Omental fat pad (tissue), 4 donors: ENCODE results near the gene ITPRIP. TPM values are rescaled to one million over a fixed set of nuclear protein-coding genes. Genes with fewer than 3 reads are reported as not detected.

Source experiments
- ATAC-seq: fragments of 150-250 bp; one replicate; pipeline ENCODE4 v1.9.1; 2016; ENCODE audit warnings: mild to moderate bottlenecking, moderate library complexity; ENCODE audit not compliant: low FRiP score
- DNase-seq: peaks from one replicate; pipeline ENCODE4 v3.0.0-alpha.2; 2019; ENCODE audit warnings: low spot score
- total RNA-seq, 4 donors: library from RNA; depleted of rRNA; stranded (reverse); fragments of >200 nt; gene quantifications; one replicate each; pipeline ENCODE4 v1.1.0, GENCODE V29; 2016
- TF ChIP-seq, protein P1 (sequence below), 3 donors: fragments of 450-650 bp; IDR thresholded peaks; one replicate each; pipeline ENCODE4 v1.5.1; 2016 to 2017; ENCODE audit warnings: antibody characterized with exemption in 3 of 3, mild to moderate bottlenecking in 3 of 3, moderate library complexity in 2 of 3

The ITPRIP gene
- total RNA-seq, 4 donors from 2014 or later: 23.4 to 66.2 (median 49.9) TPM

DNA sequence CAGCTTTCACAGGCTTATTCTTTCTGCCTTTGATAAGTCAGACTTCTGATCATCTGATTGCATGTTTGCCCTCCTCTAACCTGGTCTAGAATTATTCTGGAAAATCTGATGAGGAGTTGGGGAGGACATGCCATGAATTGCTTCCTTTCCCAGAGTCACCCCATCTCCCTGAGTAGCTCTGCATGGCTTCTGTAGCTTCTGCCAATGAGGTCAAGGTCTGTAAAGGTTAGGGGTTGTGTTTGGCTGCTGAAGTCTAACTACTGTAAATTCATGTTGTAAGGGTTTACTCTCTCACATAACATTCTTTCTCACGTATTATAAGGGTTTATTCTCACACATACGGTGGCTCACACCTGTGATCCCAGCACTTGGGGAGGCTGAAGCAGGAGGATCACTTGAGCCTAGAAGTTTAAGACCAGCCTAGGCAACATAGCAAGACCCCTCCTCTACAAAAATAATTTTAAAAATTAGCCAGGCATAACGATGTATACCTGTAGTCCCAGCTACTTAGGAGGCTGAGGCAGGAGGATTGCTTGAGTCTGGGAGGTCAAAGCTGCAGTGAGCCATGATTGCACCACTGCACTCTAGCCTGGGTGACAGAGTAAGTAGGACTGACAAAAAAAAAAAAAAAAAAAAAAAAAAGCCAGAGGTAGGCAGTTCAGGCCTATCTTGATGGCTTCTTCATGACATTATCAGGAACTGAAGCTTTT is 58.6 kb downstream of the ITPRIP start:
- TF ChIP-seq, protein P1, sequence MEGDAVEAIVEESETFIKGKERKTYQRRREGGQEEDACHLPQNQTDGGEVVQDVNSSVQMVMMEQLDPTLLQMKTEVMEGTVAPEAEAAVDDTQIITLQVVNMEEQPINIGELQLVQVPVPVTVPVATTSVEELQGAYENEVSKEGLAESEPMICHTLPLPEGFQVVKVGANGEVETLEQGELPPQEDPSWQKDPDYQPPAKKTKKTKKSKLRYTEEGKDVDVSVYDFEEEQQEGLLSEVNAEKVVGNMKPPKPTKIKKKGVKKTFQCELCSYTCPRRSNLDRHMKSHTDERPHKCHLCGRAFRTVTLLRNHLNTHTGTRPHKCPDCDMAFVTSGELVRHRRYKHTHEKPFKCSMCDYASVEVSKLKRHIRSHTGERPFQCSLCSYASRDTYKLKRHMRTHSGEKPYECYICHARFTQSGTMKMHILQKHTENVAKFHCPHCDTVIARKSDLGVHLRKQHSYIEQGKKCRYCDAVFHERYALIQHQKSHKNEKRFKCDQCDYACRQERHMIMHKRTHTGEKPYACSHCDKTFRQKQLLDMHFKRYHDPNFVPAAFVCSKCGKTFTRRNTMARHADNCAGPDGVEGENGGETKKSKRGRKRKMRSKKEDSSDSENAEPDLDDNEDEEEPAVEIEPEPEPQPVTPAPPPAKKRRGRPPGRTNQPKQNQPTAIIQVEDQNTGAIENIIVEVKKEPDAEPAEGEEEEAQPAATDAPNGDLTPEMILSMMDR (IDR thresholded peaks at IDR 0.05): no peak
- ATAC-seq (no peak), DNase-seq (no peak)

DNA sequence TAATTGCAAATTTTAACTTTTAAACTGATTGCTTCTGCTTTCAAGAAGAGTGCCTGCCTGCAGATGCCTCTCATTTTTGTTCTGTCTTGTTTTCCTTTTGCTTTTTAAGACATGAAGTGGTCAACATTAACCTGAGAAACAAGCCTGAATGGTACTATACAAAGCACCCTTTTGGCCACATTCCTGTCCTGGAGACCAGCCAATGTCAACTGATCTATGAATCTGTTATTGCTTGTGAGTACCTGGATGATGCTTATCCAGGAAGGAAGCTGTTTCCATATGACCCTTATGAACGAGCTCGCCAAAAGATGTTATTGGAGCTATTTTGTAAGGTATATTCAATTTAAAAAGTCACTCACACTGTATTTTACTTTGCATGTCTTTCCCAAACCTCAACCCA is 60.5 kb downstream of the ITPRIP start:
- TF ChIP-seq, protein P1 (IDR thresholded peaks at IDR 0.05): no peak
- no peak for ATAC-seq
- no peak for DNase-seq

GRCh38 chr10:104276192-104276591 is 62.1 kb downstream of the ITPRIP start:
- no peak for DNase-seq
- TF ChIP-seq, protein P1 (IDR thresholded peaks at IDR 0.05): no peak
- no peak for ATAC-seq

- TF ChIP-seq, protein P1 (IDR thresholded peaks at IDR 0.05): peak in 1 of 3 donors; percentile 9
- no peak for DNase-seq
- peak; percentile 65 for ATAC-seq
Observed at GRCh38 chr10:104274762-104275721, 63.2 kb downstream of the ITPRIP start.

DNA sequence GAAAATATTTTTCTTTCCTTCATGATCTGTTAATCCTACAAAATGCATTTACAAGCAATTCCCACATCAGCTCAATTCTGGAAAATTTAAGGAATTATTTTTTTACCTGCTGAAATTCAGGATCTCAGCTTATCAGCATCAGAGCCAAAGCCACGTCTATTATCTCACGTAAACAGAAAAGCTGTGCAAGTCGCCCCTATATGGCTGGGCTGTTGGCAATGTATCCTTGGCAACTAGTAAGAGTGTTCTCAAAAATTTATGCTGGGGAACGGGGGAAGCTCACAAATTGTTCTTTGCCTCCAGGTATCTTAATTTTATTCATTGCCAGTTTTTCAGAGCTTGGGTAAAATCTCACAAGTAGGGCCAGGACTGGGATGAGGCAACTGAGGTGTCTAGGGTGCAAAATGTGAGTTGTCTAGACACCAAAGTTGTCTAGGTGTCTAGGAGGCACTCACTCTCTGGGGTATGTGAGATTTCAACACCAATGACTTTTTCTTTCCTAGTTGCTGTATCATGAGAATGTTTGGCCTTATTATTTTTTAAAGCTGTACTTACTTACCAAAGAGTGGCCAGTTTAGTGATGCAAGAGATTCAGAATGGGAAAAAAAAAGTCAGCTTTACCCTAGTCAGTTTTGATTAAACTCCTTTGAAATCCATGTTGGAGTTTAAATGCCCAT is 64.2 kb downstream of the ITPRIP start:
- no peak for ATAC-seq
- TF ChIP-seq, protein P1 (IDR thresholded peaks at IDR 0.05): no peak
- DNase-seq: no peak

DNA sequence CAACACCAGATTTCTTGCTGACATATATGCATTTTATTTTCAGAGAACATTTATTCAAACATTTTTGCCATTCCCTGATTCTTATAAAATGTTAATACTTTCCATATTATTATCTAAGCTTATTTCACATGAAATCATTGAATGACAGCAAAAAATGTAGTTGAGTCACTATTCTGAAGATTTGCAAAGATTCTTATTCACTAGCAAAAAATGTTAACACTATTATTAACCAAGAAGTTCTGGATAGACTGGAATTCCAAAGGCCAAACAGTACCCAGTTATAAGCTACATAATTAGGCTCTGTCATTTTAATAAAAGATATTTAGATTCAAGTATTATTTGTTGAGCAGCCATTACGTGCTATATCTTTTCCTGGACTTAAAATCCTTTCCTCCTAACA is 65.0 kb downstream of the ITPRIP start:
- no peak for DNase-seq
- no peak for ATAC-seq
- TF ChIP-seq, protein P1 (IDR thresholded peaks at IDR 0.05): no peak
